Body of pancreas (tissue), 4 donors: Measurements from ENCODE around the gene SLC50A1.

Source experiments
- POLR2A ChIP-seq, 3 donors: fragments of 450-650 bp; IDR thresholded peaks; one replicate each; pipeline ENCODE4 v1.6.1; 2016; ENCODE audit warnings: antibody characterized with exemption in 3 of 3, mild to moderate bottlenecking in 2 of 3
- TF ChIP-seq, protein P1 (sequence below), 7 experiments: fragments of 450-650 bp in 4 of 7; fragments of 200-600 bp in 3 of 7; sonication (generic) in 3 of 7; IDR thresholded peaks; one replicate each; pipeline ENCODE4 v1.5.1; 2016 to 2019; ENCODE audit warnings: antibody characterized with exemption in 7 of 7

DNA sequence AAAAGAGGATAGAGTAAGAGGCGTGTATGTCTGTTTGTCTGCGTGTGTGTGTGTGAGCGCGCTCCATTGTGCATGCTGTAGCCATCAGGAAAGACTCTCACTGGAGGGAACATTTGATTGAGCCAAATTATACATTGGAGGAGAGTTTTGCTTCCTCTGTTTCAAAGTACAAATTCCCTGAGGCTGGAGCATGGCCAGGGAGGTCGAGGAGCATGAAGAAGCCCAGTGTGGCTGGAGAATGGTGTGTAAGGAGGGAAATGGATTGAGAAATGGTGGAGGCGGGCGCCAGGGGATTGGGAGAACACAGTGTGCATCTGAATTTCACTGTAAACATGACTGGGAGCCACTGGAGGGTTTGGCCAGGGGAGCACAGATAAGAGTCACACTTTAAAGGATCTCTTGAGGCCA, 30.0 kb upstream of the SLC50A1 start:
- TF ChIP-seq, protein P1, sequence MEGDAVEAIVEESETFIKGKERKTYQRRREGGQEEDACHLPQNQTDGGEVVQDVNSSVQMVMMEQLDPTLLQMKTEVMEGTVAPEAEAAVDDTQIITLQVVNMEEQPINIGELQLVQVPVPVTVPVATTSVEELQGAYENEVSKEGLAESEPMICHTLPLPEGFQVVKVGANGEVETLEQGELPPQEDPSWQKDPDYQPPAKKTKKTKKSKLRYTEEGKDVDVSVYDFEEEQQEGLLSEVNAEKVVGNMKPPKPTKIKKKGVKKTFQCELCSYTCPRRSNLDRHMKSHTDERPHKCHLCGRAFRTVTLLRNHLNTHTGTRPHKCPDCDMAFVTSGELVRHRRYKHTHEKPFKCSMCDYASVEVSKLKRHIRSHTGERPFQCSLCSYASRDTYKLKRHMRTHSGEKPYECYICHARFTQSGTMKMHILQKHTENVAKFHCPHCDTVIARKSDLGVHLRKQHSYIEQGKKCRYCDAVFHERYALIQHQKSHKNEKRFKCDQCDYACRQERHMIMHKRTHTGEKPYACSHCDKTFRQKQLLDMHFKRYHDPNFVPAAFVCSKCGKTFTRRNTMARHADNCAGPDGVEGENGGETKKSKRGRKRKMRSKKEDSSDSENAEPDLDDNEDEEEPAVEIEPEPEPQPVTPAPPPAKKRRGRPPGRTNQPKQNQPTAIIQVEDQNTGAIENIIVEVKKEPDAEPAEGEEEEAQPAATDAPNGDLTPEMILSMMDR (IDR thresholded peaks at IDR 0.05), result no peak
- TF ChIP-seq POLR2A (IDR thresholded peaks at IDR 0.05), result no peak
